Right lobe of liver (tissue), 4 donors: ENCODE measurements around the gene TXNDC16.

Source experiments
- POLR2A ChIP-seq: fragments of 450-650 bp; IDR thresholded peaks from one replicate; pipeline ENCODE4 v1.6.1; 2017; ENCODE audit warnings: antibody characterized with exemption, mild to moderate bottlenecking
- TF ChIP-seq, protein P1 (sequence below), 4 donors: fragments of 200-600 bp in 3 of 4; fragments of 450-650 bp in 1 of 4; IDR thresholded peaks; one replicate each; pipeline versions ENCODE4 v1.5.1 to v1.8.0; 2016 to 2022; ENCODE audit warnings: antibody characterized with exemption in 4 of 4, mild to moderate bottlenecking in 2 of 4
- donor health status: DM: no; HTN: no; CAD: no.
- donor health status: DM: no; HTN: no; CAD: no.
- donor health status: DM: no; HTN: yes; CAD: no.

GRCh38 chr14:52494444-52494843 lies 57.9 kb downstream of the TXNDC16 start:
- TF ChIP-seq, protein P1, sequence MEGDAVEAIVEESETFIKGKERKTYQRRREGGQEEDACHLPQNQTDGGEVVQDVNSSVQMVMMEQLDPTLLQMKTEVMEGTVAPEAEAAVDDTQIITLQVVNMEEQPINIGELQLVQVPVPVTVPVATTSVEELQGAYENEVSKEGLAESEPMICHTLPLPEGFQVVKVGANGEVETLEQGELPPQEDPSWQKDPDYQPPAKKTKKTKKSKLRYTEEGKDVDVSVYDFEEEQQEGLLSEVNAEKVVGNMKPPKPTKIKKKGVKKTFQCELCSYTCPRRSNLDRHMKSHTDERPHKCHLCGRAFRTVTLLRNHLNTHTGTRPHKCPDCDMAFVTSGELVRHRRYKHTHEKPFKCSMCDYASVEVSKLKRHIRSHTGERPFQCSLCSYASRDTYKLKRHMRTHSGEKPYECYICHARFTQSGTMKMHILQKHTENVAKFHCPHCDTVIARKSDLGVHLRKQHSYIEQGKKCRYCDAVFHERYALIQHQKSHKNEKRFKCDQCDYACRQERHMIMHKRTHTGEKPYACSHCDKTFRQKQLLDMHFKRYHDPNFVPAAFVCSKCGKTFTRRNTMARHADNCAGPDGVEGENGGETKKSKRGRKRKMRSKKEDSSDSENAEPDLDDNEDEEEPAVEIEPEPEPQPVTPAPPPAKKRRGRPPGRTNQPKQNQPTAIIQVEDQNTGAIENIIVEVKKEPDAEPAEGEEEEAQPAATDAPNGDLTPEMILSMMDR (IDR thresholded peaks at IDR 0.05): no peak
- TF ChIP-seq POLR2A: no peak
